Natural killer cell (primary cell): ENCODE measurements around the gene FAM8A1. TPM values are rescaled to one million over a fixed set of nuclear protein-coding genes. Genes with fewer than 3 reads are reported as not detected.

Experiments
- ATAC-seq, 3 donors: fragments of 150-1000 bp in 2 of 3; fragments of 200-7000 bp in 1 of 3; cut with Tn5 transposase; 1 replicate in 1 of 3; 2 replicates in 2 of 3; pipeline ENCODE4 v1.10.0; 2021; ENCODE audit warnings: mild to moderate bottlenecking in 2 of 3, moderate library complexity in 2 of 3
- DNase-seq, 2 donors: peaks; one replicate each; pipeline versions ENCODE4 v3.0.0 to v3.0.0-alpha.2; 2013 to 2021; ENCODE audit warnings: mixed read lengths in 1 of 2
- H3K27ac ChIP-seq: one replicate; pipeline ENCODE4 v1.5.1; 2013; ENCODE audit warnings: mild to moderate bottlenecking, low read length
- H3K27me3 ChIP-seq: one replicate; pipeline ENCODE4 v1.6.1; 2013; ENCODE audit warnings: low read length; ENCODE audit not compliant: control insufficient read depth, insufficient read depth
- H3K36me3 ChIP-seq: one replicate; pipeline ENCODE4 v1.6.1; 2013; ENCODE audit warnings: low read length; ENCODE audit not compliant: control insufficient read depth, insufficient read depth
- H3K4me1 ChIP-seq: one replicate; pipeline ENCODE4 v1.6.1; 2013; ENCODE audit warnings: low read length; ENCODE audit not compliant: control insufficient read depth, insufficient read depth
- H3K4me3 ChIP-seq: one replicate; pipeline ENCODE4 v1.5.1; 2013; ENCODE audit warnings: low read length
- H3K9me3 ChIP-seq: one replicate; pipeline ENCODE4 v1.6.1; 2013; ENCODE audit warnings: low read length; ENCODE audit not compliant: control insufficient read depth, insufficient read depth
- H3K27ac Mint-ChIP-seq, 2 donors: one replicate each; pipeline ENCODE4 v1.8.0; 2022; ENCODE audit warnings: mild to moderate bottlenecking in 2 of 2, mixed read lengths in 2 of 2, moderate library complexity in 1 of 2
- H3K27me3 Mint-ChIP-seq, 2 donors: one replicate each; pipeline ENCODE4 v1.8.0; 2022; ENCODE audit warnings: low read depth in 2 of 2, mixed read lengths in 2 of 2
- H3K36me3 Mint-ChIP-seq: one replicate; pipeline ENCODE4 v1.8.0; 2022; ENCODE audit warnings: mixed read lengths
- H3K4me1 Mint-ChIP-seq, 2 donors: one replicate each; pipeline ENCODE4 v1.8.0; 2022; ENCODE audit warnings: mixed read lengths in 2 of 2
- H3K4me3 Mint-ChIP-seq: one replicate; pipeline ENCODE4 v1.8.0; 2022; ENCODE audit warnings: mild to moderate bottlenecking, moderate library complexity, mixed read lengths
- H3K9me3 Mint-ChIP-seq, 2 donors: one replicate each; pipeline ENCODE4 v1.8.0; 2022; ENCODE audit warnings: mixed read lengths in 2 of 2
- WGBS: methylation state at CpG from one replicate; pipeline ENCODE4 v1.1.7; 2013; ENCODE audit warnings: missing lambda C conversion rate; ENCODE audit not compliant: insufficient coverage; 5-methylcytosine and 5-hydroxymethylcytosine counted together
- intact Hi-C: fragments of 100-400 bp; cut with micrococcal nuclease; formaldehyde crosslinking; loops from one replicate; pipeline ENCODE4 v1.14.2; 2022
- total RNA-seq, 4 donors: library from RNA; stranded (reverse); fragments of 120-200 nt in 1 of 4; gene quantifications; one replicate each; pipeline versions ENCODE4 v1.2.3 to v1.2.4, GENCODE V29; 2013 to 2022
- TF ChIP-seq, protein P1 (sequence below): fragments of 200-600 bp; IDR thresholded peaks from one replicate; pipeline ENCODE4 v1.8.0; 2022; ENCODE audit warnings: antibody characterized with exemption

The FAM8A1 gene
- total RNA-seq, 3 donors from 2014 or later (not counting 1 experiment from before 2014, with no cell fraction given): 32.1 to 45.4 (median 35.5) TPM

DNA sequence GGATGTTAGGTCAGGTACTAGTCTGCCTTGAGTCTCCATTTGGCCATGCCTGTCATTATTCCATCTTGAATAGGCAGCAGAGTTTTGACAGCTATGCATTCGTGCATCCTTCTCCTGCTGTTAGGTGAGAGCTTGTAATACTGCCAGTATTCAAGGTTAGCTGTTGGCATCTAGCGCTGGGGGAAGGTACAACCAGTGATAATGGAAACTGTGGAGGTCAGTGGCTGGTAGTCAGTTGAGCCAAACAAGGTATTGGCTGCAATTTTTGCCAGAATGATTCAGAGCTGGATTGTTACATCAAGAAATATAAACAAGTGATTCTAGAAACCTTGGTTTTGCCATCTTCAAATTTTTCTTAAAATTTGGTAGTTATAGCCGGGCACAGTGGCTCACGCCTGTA is 6.5 kb downstream of the FAM8A1 start:
- H3K9me3 ChIP-seq: no peaks in the 10 kb centered on the region
- no peak for ATAC-seq
- peaks cover 19% of the 10 kb centered on the region for H3K36me3 Mint-ChIP-seq
- H3K9me3 Mint-ChIP-seq: no peaks in the 10 kb centered on the region
- TF ChIP-seq, protein P1, sequence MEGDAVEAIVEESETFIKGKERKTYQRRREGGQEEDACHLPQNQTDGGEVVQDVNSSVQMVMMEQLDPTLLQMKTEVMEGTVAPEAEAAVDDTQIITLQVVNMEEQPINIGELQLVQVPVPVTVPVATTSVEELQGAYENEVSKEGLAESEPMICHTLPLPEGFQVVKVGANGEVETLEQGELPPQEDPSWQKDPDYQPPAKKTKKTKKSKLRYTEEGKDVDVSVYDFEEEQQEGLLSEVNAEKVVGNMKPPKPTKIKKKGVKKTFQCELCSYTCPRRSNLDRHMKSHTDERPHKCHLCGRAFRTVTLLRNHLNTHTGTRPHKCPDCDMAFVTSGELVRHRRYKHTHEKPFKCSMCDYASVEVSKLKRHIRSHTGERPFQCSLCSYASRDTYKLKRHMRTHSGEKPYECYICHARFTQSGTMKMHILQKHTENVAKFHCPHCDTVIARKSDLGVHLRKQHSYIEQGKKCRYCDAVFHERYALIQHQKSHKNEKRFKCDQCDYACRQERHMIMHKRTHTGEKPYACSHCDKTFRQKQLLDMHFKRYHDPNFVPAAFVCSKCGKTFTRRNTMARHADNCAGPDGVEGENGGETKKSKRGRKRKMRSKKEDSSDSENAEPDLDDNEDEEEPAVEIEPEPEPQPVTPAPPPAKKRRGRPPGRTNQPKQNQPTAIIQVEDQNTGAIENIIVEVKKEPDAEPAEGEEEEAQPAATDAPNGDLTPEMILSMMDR: no peak
- intact Hi-C loops: loop anchor here (10.0 kb wide), 1 partner anchor 518 kb away; the partner anchor contains the start of gene NHLRC1
- H3K4me1 ChIP-seq: peaks cover 11% of the 10 kb centered on the region
- H3K27ac Mint-ChIP-seq: peak overlapping the region in 1 of 2 donors; percentile 46
- peaks cover 63% of the 10 kb centered on the region for H3K36me3 ChIP-seq
- H3K27me3 Mint-ChIP-seq: no peaks in the 10 kb centered on the region
- no peaks in the 10 kb centered on the region for H3K27me3 ChIP-seq
- peaks cover 32 to 49% of the 10 kb centered on the region in 2 donors for H3K4me1 Mint-ChIP-seq
- no peak overlapping the region for H3K4me3 Mint-ChIP-seq
- H3K27ac ChIP-seq: no peak overlapping the region
- WGBS: 99% methylated on average over 4 of the region's 4 CpGs
- no peak for DNase-seq
- no peak overlapping the region for H3K4me3 ChIP-seq

DNA sequence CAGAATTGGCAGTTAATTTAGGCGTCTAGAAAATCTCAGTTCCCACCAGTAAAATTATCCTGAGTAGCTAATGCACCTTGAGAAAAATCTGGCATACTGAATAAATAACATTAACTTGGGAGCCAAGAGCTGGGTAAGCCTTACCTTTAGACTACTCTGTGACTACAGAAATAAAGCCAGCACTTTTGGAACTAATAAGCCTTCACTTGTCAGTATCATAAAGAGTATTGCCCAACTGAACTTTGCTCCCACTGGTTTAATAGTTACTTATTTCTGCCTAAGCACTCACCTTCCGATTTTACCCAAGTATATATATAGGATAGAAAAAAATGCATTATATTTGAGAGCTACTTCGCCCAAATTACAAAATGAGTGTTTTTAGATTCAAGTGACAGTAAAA is 10.7 kb downstream of the FAM8A1 start:
- intact Hi-C loops: no loop called here
- Histone ChIP-seq H3K36me3 (peaks cover 61% of the 10 kb centered on the region), H3K27me3 (no peaks in the 10 kb centered on the region), H3K4me1 (no peaks in the 10 kb centered on the region), H3K27ac (no peak overlapping the region), H3K4me3 (no peak overlapping the region), H3K9me3 (no peaks in the 10 kb centered on the region)
- H3K4me3 Mint-ChIP-seq: no peak overlapping the region
- 94% methylated on average over 2 of the region's 3 CpGs for WGBS
- peak overlapping the region; percentile 41 to 82 for H3K27ac Mint-ChIP-seq
- H3K4me1 Mint-ChIP-seq: peaks cover 4 to 20% of the 10 kb centered on the region in 2 donors
- DNase-seq (no peak), ATAC-seq (no peak)
- H3K36me3 Mint-ChIP-seq: peaks cover 6% of the 10 kb centered on the region
- H3K27me3 Mint-ChIP-seq: no peaks in the 10 kb centered on the region
- no peaks in the 10 kb centered on the region for H3K9me3 Mint-ChIP-seq
- TF ChIP-seq, protein P1: no peak

DNA sequence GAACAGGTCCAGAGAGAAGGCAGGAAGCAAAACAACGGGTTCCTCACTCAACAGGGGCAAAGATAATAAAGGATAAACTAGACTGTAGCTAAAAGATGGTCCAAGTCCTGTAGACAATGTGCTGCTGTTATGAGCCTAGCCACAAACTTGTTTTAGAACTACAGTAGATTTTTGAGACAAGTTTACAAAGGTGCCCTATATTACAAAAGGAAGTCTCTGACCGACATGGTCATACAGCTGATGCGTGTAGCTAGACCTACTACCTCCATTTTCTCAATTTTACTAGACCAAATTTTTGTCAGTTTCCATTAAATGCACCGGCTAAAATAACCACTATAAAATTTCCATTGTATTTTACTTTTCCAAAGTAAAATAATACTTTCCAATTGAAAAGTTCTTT is 11.9 kb downstream of the FAM8A1 start:
- Histone ChIP-seq H3K27me3 (no peaks in the 10 kb centered on the region), H3K4me3 (no peak overlapping the region), H3K4me1 (no peaks in the 10 kb centered on the region), H3K36me3 (peaks cover 61% of the 10 kb centered on the region), H3K27ac (no peak overlapping the region), H3K9me3 (no peaks in the 10 kb centered on the region)
- DNase-seq (no peak), ATAC-seq (no peak)
- H3K27ac Mint-ChIP-seq: peak overlapping the region; percentile 41 to 82
- no peak overlapping the region for H3K4me3 Mint-ChIP-seq
- TF ChIP-seq, protein P1: no peak
- H3K9me3 Mint-ChIP-seq: no peaks in the 10 kb centered on the region
- no peaks in the 10 kb centered on the region for H3K27me3 Mint-ChIP-seq
- WGBS: 78% methylated on average over 4 of the region's 4 CpGs
- intact Hi-C loops: no loop called here
- H3K36me3 Mint-ChIP-seq: peaks cover 15% of the 10 kb centered on the region
- peaks cover 0 to 14% of the 10 kb centered on the region in 2 donors for H3K4me1 Mint-ChIP-seq

DNA sequence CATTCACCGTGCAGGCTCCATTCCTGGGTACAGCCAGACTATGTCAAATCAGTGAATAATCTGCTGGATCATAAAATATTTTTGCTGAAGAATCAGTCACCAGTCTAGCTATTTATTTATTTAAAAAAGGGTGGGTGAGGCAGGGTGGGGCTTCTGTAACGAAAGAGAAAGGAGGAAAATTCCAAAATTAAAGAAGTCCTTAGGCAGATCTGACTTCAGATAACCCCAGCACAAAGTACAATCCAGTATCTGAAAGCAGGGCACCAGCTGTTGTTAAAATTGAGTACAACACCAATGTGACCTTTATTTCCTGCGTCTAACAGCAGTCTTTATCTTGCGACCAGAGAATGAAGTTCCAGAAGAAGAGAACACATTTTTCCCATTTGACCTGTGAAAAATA is 15.7 kb downstream of the FAM8A1 start:
- Mint-ChIP-seq H3K4me3 (no peak overlapping the region), H3K9me3 (no peaks in the 10 kb centered on the region), H3K4me1 (peaks cover 12 to 14% of the 10 kb centered on the region in 2 donors), H3K27ac (no peak overlapping the region), H3K27me3 (no peaks in the 10 kb centered on the region), H3K36me3 (peaks cover 13% of the 10 kb centered on the region)
- Histone ChIP-seq H3K4me1 (no peaks in the 10 kb centered on the region), H3K27ac (no peak overlapping the region), H3K4me3 (no peak overlapping the region), H3K36me3 (peaks cover 43% of the 10 kb centered on the region), H3K27me3 (no peaks in the 10 kb centered on the region), H3K9me3 (no peaks in the 10 kb centered on the region)
- intact Hi-C loops: no loop called here
- 94% methylated on average over 3 of the region's 4 CpGs for WGBS
- TF ChIP-seq, protein P1: no peak
- no peak for ATAC-seq
- DNase-seq: no peak
